ENCODE results near the gene ERP27.

DNA sequence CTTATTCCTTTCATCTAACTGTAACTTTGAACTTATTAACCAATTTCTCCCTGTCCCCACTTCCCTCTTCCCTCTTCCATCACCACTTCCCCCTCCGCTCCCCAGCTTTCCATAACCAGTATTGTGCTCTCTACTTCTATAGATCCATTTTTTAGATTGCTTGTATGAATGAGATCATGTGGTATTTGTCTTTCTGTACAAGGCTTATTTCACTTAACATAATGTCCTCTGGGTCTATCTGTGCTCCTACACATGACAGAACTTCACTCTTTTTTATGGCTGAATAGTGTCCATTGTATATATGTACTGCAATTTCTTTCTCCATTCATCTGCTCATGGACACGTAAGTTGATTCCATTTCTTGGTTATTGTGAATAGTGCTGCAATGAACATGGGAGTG lies 14.4 kb downstream of the ERP27 start:
- no peak for TF ChIP-seq POLR2AphosphoS5 (IDR thresholded peaks at IDR 0.05)
- TF ChIP-seq, protein P1, sequence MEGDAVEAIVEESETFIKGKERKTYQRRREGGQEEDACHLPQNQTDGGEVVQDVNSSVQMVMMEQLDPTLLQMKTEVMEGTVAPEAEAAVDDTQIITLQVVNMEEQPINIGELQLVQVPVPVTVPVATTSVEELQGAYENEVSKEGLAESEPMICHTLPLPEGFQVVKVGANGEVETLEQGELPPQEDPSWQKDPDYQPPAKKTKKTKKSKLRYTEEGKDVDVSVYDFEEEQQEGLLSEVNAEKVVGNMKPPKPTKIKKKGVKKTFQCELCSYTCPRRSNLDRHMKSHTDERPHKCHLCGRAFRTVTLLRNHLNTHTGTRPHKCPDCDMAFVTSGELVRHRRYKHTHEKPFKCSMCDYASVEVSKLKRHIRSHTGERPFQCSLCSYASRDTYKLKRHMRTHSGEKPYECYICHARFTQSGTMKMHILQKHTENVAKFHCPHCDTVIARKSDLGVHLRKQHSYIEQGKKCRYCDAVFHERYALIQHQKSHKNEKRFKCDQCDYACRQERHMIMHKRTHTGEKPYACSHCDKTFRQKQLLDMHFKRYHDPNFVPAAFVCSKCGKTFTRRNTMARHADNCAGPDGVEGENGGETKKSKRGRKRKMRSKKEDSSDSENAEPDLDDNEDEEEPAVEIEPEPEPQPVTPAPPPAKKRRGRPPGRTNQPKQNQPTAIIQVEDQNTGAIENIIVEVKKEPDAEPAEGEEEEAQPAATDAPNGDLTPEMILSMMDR (IDR thresholded peaks at IDR 0.05) = no peak
- no peak for TF ChIP-seq POLR2A (IDR thresholded peaks at IDR 0.05)
